IPS DF 4.7 (cell line): Measurements from ENCODE around the gene CDCP2.

Source experiments
- DNase-seq: peaks from one replicate; pipeline ENCODE4 v3.0.0-alpha.2; 2013; ENCODE audit warnings: low spot score; ENCODE audit errors: extremely low read depth

Gene CDCP2

GRCh38 chr1:54137534-54138061 is 15.2 kb downstream of the CDCP2 start:
- DNase-seq, result no peak

DNA sequence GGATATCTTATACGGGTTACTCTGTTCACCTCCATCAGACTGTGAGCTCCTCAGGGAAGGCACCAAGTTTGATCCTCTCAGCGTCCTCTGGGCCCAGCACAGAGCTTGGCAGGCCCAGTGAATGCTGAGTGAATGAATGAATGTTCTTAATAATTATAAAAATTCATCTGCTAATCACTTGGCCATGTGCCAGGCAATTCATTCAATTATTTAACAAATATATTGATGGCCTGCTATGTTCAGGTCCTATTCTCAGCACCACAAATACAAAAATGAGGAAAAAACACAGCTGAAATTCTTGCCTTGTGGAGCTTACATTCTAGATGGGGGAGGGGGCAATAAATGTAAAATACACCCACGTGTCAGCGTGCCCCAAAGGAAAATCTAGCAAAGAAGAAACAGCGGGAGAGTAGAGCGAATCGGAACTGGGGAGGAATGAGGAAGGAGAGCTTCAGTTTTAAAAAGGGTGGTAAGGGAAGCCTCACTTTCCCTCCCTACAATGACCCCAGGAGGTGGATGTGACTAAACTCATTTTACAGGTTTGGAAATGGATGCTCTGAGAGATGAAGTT is 15.8 kb downstream of the CDCP2 start:
- no peak for DNase-seq

GRCh38 chr1:54136269-54136896 is 16.4 kb downstream of the CDCP2 start:
- no peak for DNase-seq

DNA sequence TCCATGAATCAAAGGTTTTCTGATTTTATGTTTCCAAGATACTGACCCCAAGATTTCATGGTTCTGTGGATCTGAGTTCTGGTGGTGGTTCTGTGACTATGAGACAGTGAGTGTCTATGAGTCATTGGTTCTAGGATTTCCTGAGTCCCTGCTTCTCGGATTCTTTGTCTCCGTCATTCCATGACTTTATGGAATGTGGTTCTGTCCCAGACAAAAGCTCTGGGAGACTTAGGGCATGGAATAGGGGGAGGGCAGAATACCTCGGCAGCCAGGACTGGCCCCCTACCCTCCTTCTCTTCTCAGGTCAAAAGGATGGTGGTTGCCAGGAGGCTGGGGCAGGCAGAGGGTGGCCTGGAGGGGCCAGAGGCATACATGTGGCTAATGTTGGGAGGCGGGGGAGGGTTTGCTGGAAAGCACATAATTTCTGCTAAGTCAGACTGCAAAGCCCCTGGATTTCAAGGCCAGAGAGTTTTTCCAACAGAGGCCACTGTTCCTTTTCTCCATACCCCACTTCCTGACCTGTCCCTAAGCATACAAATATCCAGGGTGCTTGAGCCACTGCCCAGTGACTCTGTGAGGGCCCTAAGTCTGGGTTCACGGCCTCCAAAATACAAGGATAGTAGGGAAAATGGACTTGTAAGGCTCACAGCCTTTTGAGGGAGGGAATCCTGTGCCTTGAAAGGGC is 17.2 kb downstream of the CDCP2 start:
- no peak for DNase-seq

DNA sequence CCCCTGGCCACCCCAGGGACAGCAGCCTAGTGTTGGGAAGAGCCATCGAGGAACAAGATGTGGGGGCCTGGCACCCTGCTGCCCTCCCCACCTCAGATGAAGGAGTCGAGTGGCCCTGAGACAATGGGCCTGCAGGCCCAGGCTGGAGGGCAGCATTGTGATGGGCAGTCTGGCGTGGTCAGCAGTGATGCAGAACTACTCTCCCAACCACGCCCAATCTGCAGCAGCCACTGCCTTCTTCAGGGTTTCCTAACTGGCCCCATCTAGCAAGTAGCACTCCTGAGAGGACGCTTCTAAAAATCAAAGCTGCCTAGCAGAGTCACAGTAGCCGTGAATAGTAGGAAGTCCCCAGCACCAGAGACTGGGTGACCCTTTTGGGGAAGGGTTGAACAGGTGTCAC is 18.5 kb downstream of the CDCP2 start:
- DNase-seq, result no peak

DNA sequence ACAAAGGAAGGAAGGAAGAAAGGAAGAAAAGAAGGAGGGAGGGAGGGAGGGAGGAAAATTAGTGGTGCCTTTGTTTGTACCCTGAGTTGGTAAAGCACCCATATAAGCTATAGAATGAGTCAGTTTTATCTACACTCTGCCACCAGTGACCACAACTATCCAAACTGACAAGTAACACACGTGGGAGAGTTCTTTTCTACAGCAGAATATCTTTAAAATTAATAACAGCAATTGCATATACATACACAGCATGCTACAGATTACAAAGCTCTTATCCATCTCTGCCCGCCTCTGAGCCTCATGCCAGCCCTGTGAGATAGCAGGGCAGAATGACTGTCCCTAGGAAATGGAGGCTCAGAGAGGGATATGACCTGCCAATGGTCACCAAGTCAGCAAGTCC is 20.3 kb downstream of the CDCP2 start:
- DNase-seq, result no peak

DNA sequence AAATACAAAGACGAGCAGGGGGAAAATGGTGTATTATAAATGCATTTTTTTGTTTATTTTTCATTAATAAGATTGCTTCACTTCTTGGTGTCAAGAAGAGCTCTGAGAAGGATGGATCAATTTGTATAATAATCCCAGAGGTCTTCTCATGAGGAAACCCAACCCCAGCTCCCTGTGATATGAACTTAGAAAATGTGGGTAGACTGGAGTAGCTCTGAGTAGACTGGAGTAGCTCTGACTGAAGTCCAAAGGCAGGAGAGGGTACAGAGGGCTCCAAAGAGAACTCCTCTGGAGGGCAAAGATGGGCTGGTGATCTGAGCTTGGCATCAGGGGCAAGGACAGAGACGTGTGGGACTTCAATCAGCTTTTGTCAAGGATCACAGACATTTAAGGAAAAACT is 21.4 kb downstream of the CDCP2 start:
- no peak for DNase-seq

DNA sequence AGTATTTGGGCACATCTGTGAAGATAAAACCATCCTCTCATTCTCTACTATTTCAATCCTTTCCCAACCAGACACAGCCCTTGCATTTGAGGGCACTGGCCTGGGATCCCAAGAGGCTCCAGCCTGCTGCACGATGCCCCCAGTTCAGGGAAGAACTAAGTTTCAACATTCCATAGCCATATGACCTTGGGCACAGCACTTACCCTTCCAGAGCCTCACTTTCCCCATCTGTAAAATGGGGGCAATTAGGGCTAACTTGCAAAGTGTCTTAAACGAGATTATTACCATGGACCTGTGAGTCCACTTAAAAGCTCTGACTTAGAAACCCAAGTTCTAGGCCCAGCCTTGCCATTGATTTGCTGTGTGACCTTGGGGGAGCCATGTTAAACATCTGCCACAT is 22.9 kb downstream of the CDCP2 start:
- no peak for DNase-seq

DNA sequence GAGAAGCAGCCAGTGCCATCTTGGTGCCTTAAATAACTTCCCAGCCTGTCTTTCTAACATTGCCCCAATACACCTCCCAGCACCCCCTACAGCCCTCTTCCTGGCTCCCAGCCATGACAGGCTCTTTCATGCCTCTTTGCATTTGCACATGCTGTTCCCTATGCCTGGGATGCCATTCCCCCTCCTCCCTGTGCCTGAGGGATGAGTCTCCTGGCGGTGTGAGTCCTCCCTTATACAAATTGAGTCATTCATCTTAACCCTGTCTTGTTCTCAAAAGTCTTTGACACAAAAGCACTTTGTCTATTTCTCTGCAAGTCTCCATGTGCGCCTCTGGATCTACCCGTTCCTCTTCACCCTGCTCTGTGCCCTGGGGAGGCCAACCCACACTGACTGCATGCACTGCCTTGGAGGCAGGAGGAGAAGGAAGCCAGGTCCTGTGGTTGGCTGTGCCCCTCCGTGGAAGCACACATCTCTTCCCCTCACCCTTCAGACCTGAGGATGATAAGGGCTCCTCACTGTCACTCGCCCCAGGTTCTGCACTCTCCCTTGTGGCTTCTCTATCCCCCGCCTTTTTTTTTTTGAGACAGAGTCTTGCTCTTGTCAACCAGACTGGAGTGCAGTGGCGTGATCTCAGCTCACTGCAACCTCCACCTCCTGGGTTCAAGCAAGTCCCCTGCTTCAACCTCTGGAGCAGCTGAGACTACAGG is 25.1 kb downstream of the CDCP2 start:
- DNase-seq, result no peak

GRCh38 chr1:54126271-54126815 is 26.5 kb downstream of the CDCP2 start:
- no peak for DNase-seq

DNA sequence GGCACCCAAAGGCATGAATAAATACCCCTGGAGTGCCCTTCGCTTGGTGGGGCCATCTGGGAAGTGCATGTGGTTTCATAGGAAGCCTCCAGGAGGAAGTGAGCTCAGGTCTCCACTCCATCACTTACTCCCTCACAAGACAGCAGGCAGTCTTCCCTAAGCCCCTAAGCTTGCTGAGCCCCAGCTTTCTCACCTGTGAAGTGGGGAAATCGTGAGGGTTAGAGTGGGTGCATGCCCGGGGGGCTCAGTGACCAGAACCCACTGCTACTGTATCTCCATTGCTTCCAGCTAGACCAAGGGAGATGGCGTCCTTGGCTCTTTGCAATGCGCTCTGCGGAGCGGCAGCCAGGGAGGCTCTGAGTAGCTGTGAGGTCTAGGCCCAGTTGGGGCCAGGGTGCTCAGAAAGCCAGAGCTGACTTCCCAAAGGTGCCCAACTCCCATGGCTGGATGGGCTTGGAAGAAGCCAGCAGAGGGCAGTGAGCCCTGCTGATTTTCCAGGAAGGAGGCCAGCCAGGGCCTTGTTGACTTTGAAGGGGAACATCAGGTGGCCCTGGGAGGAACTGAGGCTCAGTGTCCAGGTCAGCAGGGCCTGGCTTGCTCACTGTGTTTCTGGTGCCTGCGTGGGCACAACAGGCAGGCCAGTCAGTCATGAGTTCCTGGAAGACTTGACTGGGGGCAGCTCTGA is 27.3 kb downstream of the CDCP2 start:
- DNase-seq, result no peak

- no peak for DNase-seq
Observed at GRCh38 chr1:54124906-54125305, 27.9 kb downstream of the CDCP2 start.

DNA sequence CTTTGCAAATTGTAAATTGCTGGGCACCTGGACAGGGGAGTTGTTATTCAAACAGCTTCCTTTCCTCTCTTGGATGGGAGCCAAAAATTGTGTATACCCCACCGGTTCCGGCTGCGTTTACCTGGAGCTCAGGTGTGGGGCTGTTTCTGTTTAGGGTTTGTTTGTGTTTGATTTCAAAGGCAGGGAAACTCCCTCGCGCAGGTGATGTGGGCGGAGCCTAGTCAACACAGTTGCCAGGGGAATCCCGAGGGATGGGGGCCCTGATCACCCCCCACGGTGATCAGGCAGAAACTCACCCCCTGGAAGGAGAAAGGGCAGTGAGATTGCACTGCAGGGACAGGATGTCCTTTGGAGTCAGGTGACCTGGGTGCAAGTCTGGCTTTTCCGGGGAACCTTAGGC is 28.3 kb downstream of the CDCP2 start:
- no peak for DNase-seq

DNA sequence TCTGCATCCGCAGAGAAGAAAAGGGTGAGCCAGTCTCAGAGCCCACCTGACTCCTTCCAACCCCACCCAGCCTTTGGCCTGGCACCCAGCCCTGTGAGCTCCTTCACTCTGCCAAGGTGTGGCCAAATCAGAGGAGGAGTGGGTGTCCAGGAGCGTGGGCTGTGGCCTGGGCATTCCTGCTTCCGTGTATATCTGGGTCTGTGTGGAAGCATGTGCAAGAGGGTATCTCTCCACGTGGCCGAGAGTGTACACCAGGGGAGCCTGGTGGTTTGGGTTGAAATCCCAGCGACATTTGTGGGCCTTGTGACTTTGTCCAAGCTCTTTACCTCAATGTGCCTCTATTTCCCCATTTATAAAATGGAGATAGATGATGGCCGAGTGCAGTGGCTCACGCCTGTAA is 29.8 kb downstream of the CDCP2 start:
- no peak for DNase-seq

- DNase-seq, result no peak
Observed at GRCh38 chr1:54122135-54122751, 30.6 kb downstream of the CDCP2 start.

- peak; percentile 41 for DNase-seq
Observed at GRCh38 chr1:54121482-54122134, 31.2 kb downstream of the CDCP2 start.

DNA sequence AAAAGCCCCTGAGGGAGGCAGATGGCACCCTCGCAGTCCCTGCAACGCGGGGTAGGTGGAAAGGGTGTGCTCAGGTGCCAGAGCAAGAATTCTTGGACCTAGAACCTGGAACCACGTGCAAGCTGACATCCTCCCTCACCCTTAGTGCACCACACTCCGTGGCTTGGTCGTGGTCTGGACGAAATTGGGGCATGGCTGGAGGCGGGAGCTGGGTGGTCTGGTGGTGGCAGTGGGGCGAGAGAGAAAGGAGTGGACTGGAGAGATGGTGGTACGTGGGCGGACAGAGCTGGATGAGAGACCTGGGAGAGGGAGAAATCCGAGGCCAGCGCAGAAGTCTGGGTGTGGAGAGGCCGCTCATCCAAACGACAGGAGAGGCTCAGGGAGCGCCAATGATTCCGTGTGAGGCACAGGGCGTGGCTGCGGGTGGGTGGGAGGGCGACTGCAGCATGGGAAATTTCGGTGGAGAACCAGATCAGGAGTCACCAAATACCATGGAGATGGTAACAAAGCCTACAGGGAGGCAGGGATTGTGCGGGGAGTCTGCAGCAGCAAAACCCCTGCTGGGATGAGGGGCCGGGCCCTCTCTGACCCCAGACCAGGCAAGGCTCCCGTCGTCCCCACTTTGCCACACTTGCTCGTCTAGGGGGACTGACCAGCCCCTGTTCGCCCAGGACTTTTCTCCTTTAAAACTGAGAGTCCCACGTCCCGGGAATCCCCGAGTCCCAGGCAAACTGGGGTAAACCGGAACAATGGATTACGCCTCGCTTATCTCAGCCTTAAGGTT is 31.9 kb downstream of the CDCP2 start:
- DNase-seq, result no peak

DNA sequence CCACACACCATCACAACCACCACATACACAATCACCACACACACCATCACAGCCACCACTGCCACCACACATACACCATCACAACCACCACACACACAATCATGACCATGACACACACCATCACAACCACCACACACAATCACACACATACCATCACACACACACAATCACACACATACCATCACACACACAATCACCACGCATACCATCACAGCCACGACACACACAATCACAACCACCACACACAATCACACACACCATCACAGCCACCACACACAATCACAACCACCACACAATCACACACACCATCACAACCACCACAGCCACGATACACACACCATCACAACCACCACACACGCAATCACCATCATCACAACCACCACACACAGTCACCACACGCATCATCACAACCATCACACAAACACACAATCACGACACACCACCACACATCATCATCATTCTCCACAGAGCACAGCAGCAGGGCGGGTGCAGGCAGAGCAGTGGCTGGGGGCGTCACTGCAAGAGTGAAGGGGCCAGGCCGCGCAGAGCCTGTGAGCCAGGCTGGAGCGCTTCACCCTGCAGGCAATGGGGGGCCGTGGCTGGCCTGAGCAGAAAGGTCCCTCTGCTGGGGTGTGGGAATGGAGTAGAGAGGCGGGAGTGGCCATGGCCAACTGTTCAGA is 32.6 kb downstream of the CDCP2 start:
- DNase-seq, result no peak

GRCh38 chr1:54118704-54119103 is 34.1 kb downstream of the CDCP2 start:
- DNase-seq, result no peak
